Measurements from ENCODE around the gene SLC39A7.

Gene SLC39A7

GRCh38 chr6:33243476-33243875 lies 42.8 kb downstream of the SLC39A7 start:
- DNase-seq: no peak

GRCh38 chr6:33247977-33248642 lies 47.4 kb downstream of the SLC39A7 start:
- DNase-seq: peak; percentile 57

- peak; percentile 39 for DNase-seq
Measured at GRCh38 chr6:33248643-33248931, 47.9 kb downstream of the SLC39A7 start.

- DNase-seq: peak; percentile 99
Measured at GRCh38 chr6:33248932-33249731, 48.5 kb downstream of the SLC39A7 start.

GRCh38 chr6:33249732-33250630 lies 49.3 kb downstream of the SLC39A7 start:
- no peak for DNase-seq

GRCh38 chr6:33250731-33251130 lies 50.1 kb downstream of the SLC39A7 start:
- no peak for DNase-seq

GRCh38 chr6:33251395-33252012 lies 50.8 kb downstream of the SLC39A7 start:
- DNase-seq: no peak

GRCh38 chr6:33252759-33253158 lies 52.1 kb downstream of the SLC39A7 start:
- DNase-seq: no peak
